H9 (cell line): ENCODE measurements around the gene MT1H. TPM values are rescaled to one million over a fixed set of nuclear protein-coding genes. Genes with fewer than 3 reads are reported as not detected.

Experiments used
- DNase-seq: peaks from one replicate; pipeline ENCODE4 v3.0.0-alpha.2; 2017
- H2AFZ ChIP-seq: one replicate; pipeline ENCODE4 v1.6.1; 2013; ENCODE audit warnings: mild to moderate bottlenecking, low read length, control low read depth, moderate library complexity
- H2AK5ac ChIP-seq: 2 replicates; pipeline ENCODE4 v1.6.1; 2013; ENCODE audit warnings: low read length, control low read depth, mixed read lengths; ENCODE audit not compliant: insufficient read length
- H2BK120ac ChIP-seq: one replicate; pipeline ENCODE4 v1.6.1; 2013; ENCODE audit warnings: low read depth, mild to moderate bottlenecking, low read length, control low read depth, inconsistent platforms; ENCODE audit not compliant: poor library complexity, severe bottlenecking
- H2BK12ac ChIP-seq: 2 replicates; pipeline ENCODE4 v1.6.1; 2013; ENCODE audit warnings: low read length, control low read depth, mixed read lengths, low read depth; ENCODE audit not compliant: insufficient read length
- H2BK15ac ChIP-seq: 2 replicates; pipeline ENCODE4 v1.6.1; 2013; ENCODE audit warnings: low read depth, low read length, control low read depth
- H2BK20ac ChIP-seq: one replicate; pipeline ENCODE4 v1.6.1; 2013; ENCODE audit warnings: low read depth, mild to moderate bottlenecking, low read length, control low read depth, inconsistent platforms; ENCODE audit not compliant: poor library complexity, severe bottlenecking
- H2BK5ac ChIP-seq: 2 replicates; pipeline ENCODE4 v1.6.1; 2013; ENCODE audit warnings: low read length, control low read depth, mixed read lengths; ENCODE audit not compliant: insufficient read length
- H3K14ac ChIP-seq: 2 replicates; pipeline ENCODE4 v1.6.1; 2013; ENCODE audit warnings: low read length, control low read depth; ENCODE audit not compliant: insufficient read depth
- H3K18ac ChIP-seq: 2 replicates; pipeline ENCODE4 v1.6.1; 2013; ENCODE audit warnings: low read depth, mild to moderate bottlenecking, mixed read lengths, low read length, control low read depth; ENCODE audit not compliant: insufficient read length
- H3K23ac ChIP-seq: 2 replicates; pipeline ENCODE4 v1.6.1; 2013; ENCODE audit warnings: low read length, control low read depth, mixed read lengths, low read depth; ENCODE audit not compliant: insufficient read length
- H3K23me2 ChIP-seq: 2 replicates; pipeline ENCODE4 v1.6.1; 2013; ENCODE audit warnings: low read depth, mild to moderate bottlenecking, mixed read lengths, low read length, control low read depth; ENCODE audit not compliant: insufficient read length, poor library complexity, severe bottlenecking
- H3K27ac ChIP-seq: 2 replicates; pipeline ENCODE4 v1.5.1; 2013; ENCODE audit warnings: low read length, control low read depth, mixed read lengths, low read depth; ENCODE audit not compliant: insufficient read length
- H3K27me3 ChIP-seq: 2 replicates; pipeline ENCODE4 v1.6.1; 2013; ENCODE audit warnings: low read length, control low read depth, inconsistent platforms; ENCODE audit not compliant: insufficient read depth
- H3K4ac ChIP-seq: 2 replicates; pipeline ENCODE4 v1.6.1; 2013; ENCODE audit warnings: low read depth, mild to moderate bottlenecking, control low read depth, inconsistent platforms, low read length, moderate library complexity
- H3K4me1 ChIP-seq: 2 replicates; pipeline ENCODE4 v1.6.1; 2013; ENCODE audit warnings: low read length, control low read depth, inconsistent platforms; ENCODE audit not compliant: insufficient read depth
- H3K4me2 ChIP-seq: 2 replicates; pipeline ENCODE4 v1.6.1; 2013; ENCODE audit warnings: low read length, control low read depth, mixed read lengths; ENCODE audit not compliant: insufficient read length, insufficient read depth
- H3K56ac ChIP-seq: 2 replicates; pipeline ENCODE4 v1.6.1; 2013; ENCODE audit warnings: low read depth, mild to moderate bottlenecking, mixed read lengths, low read length, control low read depth; ENCODE audit not compliant: insufficient read length
- H3K79me1 ChIP-seq: 2 replicates; pipeline ENCODE4 v1.6.1; 2013; ENCODE audit warnings: low read depth, mild to moderate bottlenecking, moderate library complexity, low read length, control low read depth, inconsistent platforms; ENCODE audit not compliant: insufficient read depth, poor library complexity, severe bottlenecking
- H3K79me2 ChIP-seq: 2 replicates; pipeline ENCODE4 v1.6.1; 2013; ENCODE audit warnings: low read length, control low read depth, inconsistent platforms; ENCODE audit not compliant: insufficient read depth
- H3K9ac ChIP-seq: 2 replicates; pipeline ENCODE4 v1.6.1; 2013; ENCODE audit warnings: low read length, control low read depth, mixed read lengths; ENCODE audit not compliant: insufficient read length; ENCODE audit errors: extremely low read depth
- H3K9me3 ChIP-seq: one replicate; pipeline ENCODE4 v1.6.1; 2013; ENCODE audit warnings: low read depth, low read length, inconsistent platforms; ENCODE audit not compliant: control insufficient read depth
- H3T11ph ChIP-seq: one replicate; pipeline ENCODE4 v1.6.1; 2013; ENCODE audit warnings: mild to moderate bottlenecking, low read length, control low read depth, inconsistent platforms
- H4K20me1 ChIP-seq: one replicate; pipeline ENCODE4 v1.6.1; 2013; ENCODE audit not compliant: control insufficient read depth, insufficient read length, insufficient read depth
- H4K5ac ChIP-seq: 2 replicates; pipeline ENCODE4 v1.6.1; 2013; ENCODE audit warnings: low read depth, mild to moderate bottlenecking, mixed read lengths, low read length, control low read depth; ENCODE audit not compliant: insufficient read length
- H4K8ac ChIP-seq: replicated peaks from 2 replicates; pipeline ENCODE4 v1.6.1; 2013; ENCODE audit warnings: low read length, control low read depth, mixed read lengths, low read depth; ENCODE audit not compliant: insufficient read length
- H4K91ac ChIP-seq: 2 replicates; pipeline ENCODE4 v1.6.1; 2013; ENCODE audit warnings: low read depth, mild to moderate bottlenecking, moderate library complexity, mixed read lengths, low read length, control low read depth; ENCODE audit not compliant: insufficient read length
- H3K27ac Mint-ChIP-seq, 3 experiments: 2 replicates in 2 of 3; 3 replicates in 1 of 3; pipeline ENCODE4 v1.8.0; 2020 to 2021; ENCODE audit warnings: mixed read lengths in 3 of 3, mild to moderate bottlenecking in 1 of 3, moderate library complexity in 1 of 3
- H3K27me3 Mint-ChIP-seq: 2 replicates; pipeline ENCODE4 v1.8.0; 2021; ENCODE audit warnings: low read depth, mild to moderate bottlenecking, moderate library complexity, mixed read lengths
- H3K36me3 Mint-ChIP-seq, 3 experiments: 2 replicates in 2 of 3; 3 replicates in 1 of 3; pipeline ENCODE4 v1.8.0; 2020 to 2021; ENCODE audit warnings: low read depth in 3 of 3, mixed read lengths in 3 of 3; ENCODE audit not compliant: insufficient read depth in 1 of 3
- H3K4me1 Mint-ChIP-seq, 2 experiments: 2 replicates each; pipeline ENCODE4 v1.8.0; 2020; ENCODE audit warnings: mixed read lengths in 2 of 2
- H3K4me3 Mint-ChIP-seq, 2 experiments: 2 replicates in 1 of 2; 3 replicates in 1 of 2; pipeline ENCODE4 v1.8.0; 2020 to 2021; ENCODE audit warnings: mild to moderate bottlenecking in 2 of 2, mixed read lengths in 2 of 2, moderate library complexity in 1 of 2
- H3K9me3 Mint-ChIP-seq, 2 experiments: 2 replicates in 1 of 2; 3 replicates in 1 of 2; pipeline ENCODE4 v1.8.0; 2020; ENCODE audit warnings: mild to moderate bottlenecking in 2 of 2, mixed read lengths in 2 of 2, moderate library complexity in 1 of 2
- WGBS: extraction: QIAGEN DNeasy Blood & Tissue Kit; methylation state at CpG from one replicate; pipeline ENCODE4 v1.1.7; 2013; ENCODE audit warnings: missing lambda C conversion rate, low lambda C conversion rate, mixed read lengths; ENCODE audit not compliant: insufficient read length; ENCODE audit errors: extremely low coverage; 5-methylcytosine and 5-hydroxymethylcytosine counted together
- total RNA-seq: library from RNA; stranded (reverse); gene quantifications from 2 replicates; pipeline ENCODE4 v1.2.1, GENCODE V29; 2021
- TF ChIP-seq, protein P1 (sequence below): fragments of 200-600 bp; sonication (generic); conservative IDR thresholded peaks from 3 replicates; pipeline ENCODE4 v1.8.0; 2021; ENCODE audit warnings: antibody characterized with exemption, mild to moderate bottlenecking

Gene MT1H
- total RNA-seq, 1 experiment from 2014 or later = 12.5 TPM

GRCh38 chr16:56651586-56651985, 18.0 kb upstream of the MT1H start, which contains the start of gene MT1B:
Gene MT1B, plus strand, starts transcription at chr16:56651886. Its CDS starts 68 bp downstream, at chr16:56651954.
- Histone ChIP-seq H2BK5ac (no peak within 1 kb of the TSS), H4K8ac (no peak within 1 kb of the TSS), H3K4ac (no peak within 1 kb of the TSS), H2BK20ac (no peak within 1 kb of the TSS), H3K23ac (no peak within 1 kb of the TSS), H2BK120ac (no peak within 1 kb of the TSS), H4K20me1 (no peaks in the 10 kb centered on the region), H3K9me3 (no peaks in the 10 kb centered on the region), H3K9ac (no peak within 1 kb of the TSS), H3K27me3 (peaks cover 11% of the 10 kb centered on the region; the same call in 1 of the 2 replicates), H2BK12ac (no peak within 1 kb of the TSS), H3K4me2 (no peak within 1 kb of the TSS), H3K56ac (no peak within 1 kb of the TSS), H3T11ph (no peak within 1 kb of the TSS), H3K18ac (no peak within 1 kb of the TSS), H3K23me2 (no peaks in the 10 kb centered on the region), H2BK15ac (no peak within 1 kb of the TSS), H4K91ac (no peak within 1 kb of the TSS), H3K79me1 (no peaks in the 10 kb centered on the region), H2AK5ac (no peak within 1 kb of the TSS), H3K27ac (no peak within 1 kb of the TSS), H2AFZ (no peak within 1 kb of the TSS), H4K5ac (no peak within 1 kb of the TSS), H3K4me1 (no peaks in the 10 kb centered on the region), H3K79me2 (no peaks in the 10 kb centered on the region), H3K14ac (no peak within 1 kb of the TSS)
- H3K9me3 Mint-ChIP-seq = no peaks in the 10 kb centered on the region
- DNase-seq = no peak
- TF ChIP-seq, protein P1, sequence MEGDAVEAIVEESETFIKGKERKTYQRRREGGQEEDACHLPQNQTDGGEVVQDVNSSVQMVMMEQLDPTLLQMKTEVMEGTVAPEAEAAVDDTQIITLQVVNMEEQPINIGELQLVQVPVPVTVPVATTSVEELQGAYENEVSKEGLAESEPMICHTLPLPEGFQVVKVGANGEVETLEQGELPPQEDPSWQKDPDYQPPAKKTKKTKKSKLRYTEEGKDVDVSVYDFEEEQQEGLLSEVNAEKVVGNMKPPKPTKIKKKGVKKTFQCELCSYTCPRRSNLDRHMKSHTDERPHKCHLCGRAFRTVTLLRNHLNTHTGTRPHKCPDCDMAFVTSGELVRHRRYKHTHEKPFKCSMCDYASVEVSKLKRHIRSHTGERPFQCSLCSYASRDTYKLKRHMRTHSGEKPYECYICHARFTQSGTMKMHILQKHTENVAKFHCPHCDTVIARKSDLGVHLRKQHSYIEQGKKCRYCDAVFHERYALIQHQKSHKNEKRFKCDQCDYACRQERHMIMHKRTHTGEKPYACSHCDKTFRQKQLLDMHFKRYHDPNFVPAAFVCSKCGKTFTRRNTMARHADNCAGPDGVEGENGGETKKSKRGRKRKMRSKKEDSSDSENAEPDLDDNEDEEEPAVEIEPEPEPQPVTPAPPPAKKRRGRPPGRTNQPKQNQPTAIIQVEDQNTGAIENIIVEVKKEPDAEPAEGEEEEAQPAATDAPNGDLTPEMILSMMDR = no peak
- H3K27ac Mint-ChIP-seq = no peak within 1 kb of the TSS; a peak in 1 of 7 replicates
- WGBS = no CpG with 5 or more reads among the region's 7 CpGs
- H3K36me3 Mint-ChIP-seq = no peaks in the 10 kb centered on the region
- peaks cover 79% of the 10 kb centered on the region for H3K27me3 Mint-ChIP-seq
- H3K4me3 Mint-ChIP-seq = no peak within 1 kb of the TSS
- peaks cover 2 to 12% of the 10 kb centered on the region in 2 experiments; a peak in 2 of 4 replicates for H3K4me1 Mint-ChIP-seq
